Retina (tissue), 1 donor: Measurements from ENCODE around the gene TRDMT1.
A peak's percentile ranks its signal among the peaks of the same experiment; 100 is the strongest.

Experiments
- DNase-seq: peaks from one replicate; pipeline ENCODE4 v3.0.0-alpha.2; 2016

Gene TRDMT1

DNA sequence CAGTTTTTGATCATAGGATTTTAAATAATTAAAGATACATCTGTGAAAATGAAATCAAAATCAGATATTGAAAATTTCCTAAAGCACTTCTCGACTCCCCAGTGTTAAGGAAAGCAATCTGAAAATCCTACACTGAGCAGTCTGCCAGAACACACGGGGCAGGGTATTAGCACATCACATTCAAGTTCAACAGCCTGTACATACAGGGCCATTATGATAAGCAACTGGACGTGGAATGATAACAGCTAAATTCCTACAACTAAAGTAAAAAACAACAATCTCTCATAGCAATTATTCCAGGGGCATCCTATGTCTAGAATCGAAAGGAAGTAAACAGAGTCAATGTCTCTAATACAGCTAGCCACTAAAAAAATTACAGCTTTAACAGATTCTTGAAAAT lies 31.7 kb downstream of the TRDMT1 start:
- peak; percentile 41 for DNase-seq

DNA sequence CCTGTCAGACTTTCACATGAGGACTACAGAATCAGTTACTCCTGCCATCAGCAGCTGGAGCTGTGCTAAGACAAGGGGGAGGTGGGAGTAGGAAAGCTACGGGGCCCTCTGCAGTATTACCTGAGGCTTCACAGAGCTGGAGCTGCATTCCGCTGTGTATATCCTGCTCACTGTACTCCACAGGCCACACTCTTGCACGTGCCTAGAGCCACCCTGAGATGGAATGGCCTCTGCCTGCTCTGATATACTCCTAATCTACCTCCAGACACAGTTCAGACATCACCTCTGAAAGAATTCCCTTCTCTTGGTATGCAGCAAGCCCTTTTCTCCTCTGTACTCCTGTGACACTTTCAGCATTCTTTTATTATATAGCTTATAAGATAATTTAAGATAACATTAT lies 34.8 kb downstream of the TRDMT1 start:
- DNase-seq, result no peak

GRCh38 chr10:17162828-17163227 lies 38.6 kb downstream of the TRDMT1 start:
- DNase-seq, result no peak

- DNase-seq, result no peak
These were observed 39.7 kb downstream of the TRDMT1 start for GRCh38 chr10:17161775-17162174.

DNA sequence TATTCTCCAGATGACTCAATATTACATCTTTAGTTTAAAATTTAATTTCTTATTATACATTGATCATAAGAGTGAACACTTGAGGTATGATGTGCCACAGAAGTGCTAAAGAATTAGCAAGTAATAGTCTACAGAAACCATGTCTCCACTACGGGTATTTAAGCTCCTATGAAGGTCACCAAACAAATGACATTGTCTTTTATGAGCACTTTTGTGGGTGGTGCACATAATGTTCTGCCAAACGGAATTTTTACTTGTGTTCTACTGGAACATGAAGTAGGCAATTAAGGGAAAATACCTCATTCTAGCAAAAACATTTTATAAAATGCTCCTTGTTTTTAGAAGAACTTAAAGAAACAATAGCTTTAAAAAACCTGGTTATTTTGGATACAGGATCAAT lies 44.4 kb downstream of the TRDMT1 start:
- DNase-seq, result no peak

GRCh38 chr10:17155826-17156225 lies 45.6 kb downstream of the TRDMT1 start:
- no peak for DNase-seq

GRCh38 chr10:17154116-17154515 lies 47.4 kb downstream of the TRDMT1 start:
- no peak for DNase-seq

- DNase-seq, result no peak
These were observed 48.2 kb downstream of the TRDMT1 start for GRCh38 chr10:17153321-17153720.

DNA sequence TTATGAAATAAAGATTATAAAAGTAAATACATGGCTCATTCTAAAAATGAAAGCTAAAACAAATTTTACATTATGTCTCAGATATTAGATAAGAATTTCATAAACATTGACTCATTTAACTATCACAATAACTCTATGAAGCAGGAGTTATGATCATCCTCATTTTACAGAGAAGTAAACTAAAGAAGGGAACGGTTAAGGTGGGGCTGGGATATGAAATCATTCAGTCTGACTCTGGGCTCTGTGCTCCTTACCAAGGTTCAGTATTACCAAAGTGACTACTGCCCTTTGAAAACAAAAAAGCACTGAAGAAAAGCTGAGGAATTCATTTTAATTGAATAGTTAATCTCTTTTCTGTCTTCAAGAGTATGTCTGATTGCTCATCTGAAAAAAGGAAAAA lies 49.8 kb downstream of the TRDMT1 start:
- no peak for DNase-seq

GRCh38 chr10:17147884-17148489 lies 53.5 kb downstream of the TRDMT1 start:
- no peak for DNase-seq

- DNase-seq, result no peak
These were observed 54.6 kb downstream of the TRDMT1 start for GRCh38 chr10:17146892-17147291.

DNA sequence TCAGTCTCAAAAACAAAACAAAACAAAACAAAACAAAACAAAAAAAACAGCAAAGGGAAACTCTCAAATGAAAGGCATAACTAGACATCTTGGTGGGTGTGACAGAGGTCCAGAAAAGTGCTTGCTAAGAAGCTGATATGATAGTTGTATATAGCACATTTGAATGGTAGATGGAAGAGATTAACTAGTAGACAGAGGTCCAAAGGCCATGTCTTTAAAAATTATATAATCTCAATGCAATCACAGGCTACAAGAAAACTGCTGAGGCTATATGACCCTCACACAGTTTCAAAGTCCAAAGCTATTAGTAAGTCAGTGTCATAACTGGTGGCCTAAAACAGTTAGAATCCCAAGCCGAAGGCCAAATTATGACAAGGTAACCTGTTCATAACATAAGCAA lies 56.2 kb downstream of the TRDMT1 start:
- DNase-seq, result no peak

- no peak for DNase-seq
These were observed 56.7 kb downstream of the TRDMT1 start for GRCh38 chr10:17144757-17145156.

GRCh38 chr10:17144032-17144431 lies 57.4 kb downstream of the TRDMT1 start:
- no peak for DNase-seq

GRCh38 chr10:17143055-17143690 lies 58.3 kb downstream of the TRDMT1 start:
- no peak for DNase-seq

- DNase-seq, result no peak
These were observed 59.8 kb downstream of the TRDMT1 start for GRCh38 chr10:17141504-17142229.

DNA sequence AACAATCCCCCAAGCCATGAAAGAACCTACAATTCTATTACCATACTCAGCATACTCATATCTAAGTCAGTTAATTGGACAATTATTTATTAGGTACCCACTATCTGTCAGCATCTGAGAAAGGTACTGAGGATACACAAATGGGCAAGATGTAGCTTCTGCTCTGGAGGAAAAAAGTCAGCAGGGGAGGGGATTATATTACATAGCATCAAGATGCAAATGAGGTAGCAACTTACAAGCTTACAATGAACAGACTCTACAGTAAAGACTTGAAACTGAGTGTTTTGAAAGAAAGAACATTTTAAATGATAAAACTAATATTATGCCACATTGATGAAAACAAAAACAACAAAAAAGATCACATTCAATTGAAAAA lies 61.1 kb downstream of the TRDMT1 start:
- no peak for DNase-seq

- no peak for DNase-seq
These were observed 62.9 kb downstream of the TRDMT1 start for GRCh38 chr10:17138460-17139042.

DNA sequence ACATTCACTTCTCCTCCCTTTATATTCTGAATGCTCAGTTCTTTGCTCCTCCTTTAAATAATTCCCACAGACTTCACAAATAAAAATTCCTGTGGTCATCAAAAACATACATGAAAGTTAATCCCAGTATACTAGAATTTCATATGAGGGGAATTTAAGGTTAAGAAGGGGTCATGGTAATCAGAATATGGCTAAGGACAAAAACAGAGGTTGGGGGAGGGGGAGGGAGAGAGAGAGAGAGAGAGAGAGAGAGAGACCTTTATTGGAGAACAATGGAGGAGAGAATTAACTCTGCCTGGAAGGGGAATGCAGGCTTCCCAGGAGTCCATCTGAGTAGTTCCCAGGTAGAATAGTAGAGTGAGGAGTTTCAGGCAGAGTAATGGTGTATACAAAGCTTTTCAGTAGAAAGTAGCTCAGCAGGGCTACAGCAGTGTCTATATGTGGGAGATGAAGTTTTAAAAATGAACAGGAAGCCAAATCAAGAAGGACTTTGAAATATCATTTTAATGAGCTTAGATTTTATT lies 66.7 kb downstream of the TRDMT1 start:
- DNase-seq, result no peak

DNA sequence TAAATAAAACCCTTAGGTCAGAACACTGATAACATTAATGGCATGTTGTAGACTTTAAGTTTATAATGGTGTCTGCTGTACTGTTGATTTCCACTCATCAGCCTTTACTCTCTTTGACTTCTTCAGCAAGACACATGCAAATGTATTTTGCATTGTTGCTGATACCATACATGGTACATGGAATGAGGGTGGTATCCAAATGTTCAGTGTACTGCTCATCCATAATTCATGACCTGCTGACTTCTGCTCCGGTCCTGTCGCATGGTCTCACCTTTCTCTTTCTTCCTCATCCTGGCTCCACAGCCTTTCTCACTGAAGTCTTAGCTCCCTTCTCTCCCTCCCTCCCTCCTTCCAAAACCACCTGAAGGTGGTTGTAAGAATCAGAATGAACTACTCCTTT lies 67.2 kb downstream of the TRDMT1 start:
- no peak for DNase-seq

GRCh38 chr10:17129741-17130140 lies 71.7 kb downstream of the TRDMT1 start, which contains the start of gene CUBN:
CUBN (minus strand) TSS chr10:17129811; CDS start chr10:17129765, 46 bp downstream.
- DNase-seq, result no peak

GRCh38 chr10:17128261-17128660 lies 73.2 kb downstream of the TRDMT1 start:
- no peak for DNase-seq

DNA sequence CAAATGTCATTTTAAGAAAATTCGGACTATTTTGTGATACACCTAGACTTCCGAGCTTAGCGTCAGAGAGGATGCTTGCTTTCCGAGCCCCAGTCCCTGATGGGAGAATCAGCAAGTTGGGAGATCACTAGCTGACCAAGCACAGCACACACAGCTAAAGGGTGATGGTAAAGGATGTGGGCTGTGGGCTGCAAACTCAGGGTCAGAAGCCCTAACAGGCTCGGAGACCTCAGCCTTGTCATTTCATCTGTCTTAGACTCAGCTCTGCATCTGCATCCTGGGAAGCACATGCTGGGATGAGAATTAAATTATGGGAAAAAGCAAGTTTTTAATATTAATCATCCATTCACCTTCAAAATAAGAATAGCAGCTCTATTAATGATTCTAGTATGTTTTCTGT lies 75.1 kb downstream of the TRDMT1 start:
- DNase-seq, result no peak
